Pons (tissue), 1 donor: Measurements from ENCODE around the gene TBCD.
"Not testable (repeated sequence)": the region's sequence is repeated elsewhere in the genome, so short reads cannot be mapped to it uniquely, and the experiment has no call there.

Source experiments
- DNase-seq: peaks from one replicate; pipeline ENCODE4 v3.0.0-alpha.2; 2016; ENCODE audit warnings: low spot score

TBCD gene

GRCh38 chr17:82974136-82974952 lies 222.5 kb downstream of the TBCD start:
- no peak for DNase-seq

GRCh38 chr17:82976982-82977488 lies 225.2 kb downstream of the TBCD start:
- DNase-seq, result no peak

- DNase-seq, result no peak
These were observed 225.7 kb downstream of the TBCD start for GRCh38 chr17:82977606-82978005.

GRCh38 chr17:82978765-82979349 lies 227.0 kb downstream of the TBCD start:
- peak; percentile 35 for DNase-seq

GRCh38 chr17:82979718-82980117 lies 227.9 kb downstream of the TBCD start:
- no peak for DNase-seq

- no peak for DNase-seq
These were observed 228.8 kb downstream of the TBCD start for GRCh38 chr17:82980632-82981031.

GRCh38 chr17:82981141-82981730 lies 229.4 kb downstream of the TBCD start:
- DNase-seq, result no peak

- no peak for DNase-seq
These were observed 231.8 kb downstream of the TBCD start for GRCh38 chr17:82983510-82984248.

- DNase-seq, result not testable (repeated sequence)
These were observed 232.4 kb downstream of the TBCD start for GRCh38 chr17:82984249-82984617.

- DNase-seq, result no peak
These were observed 233.0 kb downstream of the TBCD start for GRCh38 chr17:82984751-82985427.

- DNase-seq, result no peak
These were observed 233.6 kb downstream of the TBCD start for GRCh38 chr17:82985428-82985805.

- no peak for DNase-seq
These were observed 234.1 kb downstream of the TBCD start for GRCh38 chr17:82985973-82986372.

GRCh38 chr17:82989051-82989450 lies 237.2 kb downstream of the TBCD start:
- DNase-seq, result not testable (repeated sequence)

GRCh38 chr17:82989881-82990280 lies 238.0 kb downstream of the TBCD start:
- no peak for DNase-seq

GRCh38 chr17:82993005-82993404 lies 241.1 kb downstream of the TBCD start:
- DNase-seq, result no peak
